ENCODE measurements around the gene CD55. TPM values are rescaled to one million over a fixed set of nuclear protein-coding genes. Genes with fewer than 3 reads are reported as not detected.

CD55 gene
- total and polyA plus RNA-seq, 11 donors, result 28.6 to 149 (median 91.2) TPM

GRCh38 chr1:207335138-207335537 is 13.7 kb downstream of the CD55 start:
- H3K4me3 ChIP-seq, result no peak overlapping the region
- TF ChIP-seq POLR2A (IDR thresholded peaks at IDR 0.05) (no peak), CTCF (IDR thresholded peaks at IDR 0.05) (no peak)
- peak overlapping the region in 1 of 12 donors; percentile 71 for H3K27ac ChIP-seq
- DNase-seq, result no peak
- H3K4me1 ChIP-seq, result peaks cover 0 to 38% (median 0%) of the 10 kb centered on the region in 12 donors
- H3K36me3 ChIP-seq, result peaks cover 0 to 89% (median 69%) of the 10 kb centered on the region in 9 donors
- no peak for ATAC-seq
- WGBS, 4 donors, result 97 to 98% (median 98%) methylated on average over 3 of the region's 3 CpGs
- no peaks in the 10 kb centered on the region for H3K27me3 ChIP-seq
- peaks cover 0 to 14% (median 0%) of the 10 kb centered on the region in 12 donors for H3K9me3 ChIP-seq
- intact Hi-C loops (cut with DNase I), result no loop called here

- ATAC-seq (peak; percentile 55 to 81 (median 60)), DNase-seq (peak in 1 of 5 donors; percentile 26)
- peaks cover 0 to 89% (median 73%) of the 10 kb centered on the region in 9 donors for H3K36me3 ChIP-seq
- H3K27ac ChIP-seq, result peak overlapping the region in 1 of 12 donors; percentile 71
- peaks cover 0 to 38% (median 0%) of the 10 kb centered on the region in 12 donors for H3K4me1 ChIP-seq
- no peak overlapping the region for H3K4me3 ChIP-seq
- no peak for TF ChIP-seq CTCF (IDR thresholded peaks at IDR 0.05)
- no peak for TF ChIP-seq POLR2A (IDR thresholded peaks at IDR 0.05)
- WGBS, 4 donors, result 70 to 83% (median 74%) methylated on average over 6 of the region's 6 CpGs
- H3K27me3 ChIP-seq, result no peaks in the 10 kb centered on the region
- intact Hi-C loops (cut with DNase I), result no loop called here
- H3K9me3 ChIP-seq, result peaks cover 0 to 14% (median 0%) of the 10 kb centered on the region in 12 donors
These were observed 14.4 kb downstream of the CD55 start for GRCh38 chr1:207335695-207336363.

GRCh38 chr1:207336559-207337467 is 15.3 kb downstream of the CD55 start:
- no peak for TF ChIP-seq POLR2A (IDR thresholded peaks at IDR 0.05)
- no peak for TF ChIP-seq CTCF (IDR thresholded peaks at IDR 0.05)
- WGBS, 4 donors, result 60 to 86% (median 72%) methylated on average over 3 of the region's 3 CpGs
- Histone ChIP-seq H3K4me3 (no peak overlapping the region), H3K27ac (peak overlapping the region in 1 of 12 donors; percentile 71), H3K27me3 (no peaks in the 10 kb centered on the region), H3K9me3 (peaks cover 0 to 14% (median 0%) of the 10 kb centered on the region in 12 donors), H3K36me3 (peaks cover 0 to 89% (median 72%) of the 10 kb centered on the region in 9 donors), H3K4me1 (peaks cover 0 to 38% (median 0%) of the 10 kb centered on the region in 12 donors)
- intact Hi-C loops (cut with DNase I), result no loop called here
- peak in 1 of 4 donors; percentile 20 for ATAC-seq
- no peak for DNase-seq

GRCh38 chr1:207342332-207342731 is 20.9 kb downstream of the CD55 start:
- no peak for ATAC-seq
- DNase-seq, result no peak
- Histone ChIP-seq H3K27me3 (no peaks in the 10 kb centered on the region), H3K36me3 (peaks cover 0 to 75% (median 48%) of the 10 kb centered on the region in 9 donors), H3K27ac (no peak overlapping the region), H3K9me3 (no peaks in the 10 kb centered on the region), H3K4me3 (no peak overlapping the region), H3K4me1 (peaks cover 0 to 32% (median 10%) of the 10 kb centered on the region in 12 donors)
- intact Hi-C loops (cut with DNase I), result no loop called here
- 93 to 97% (median 95%) methylated on average over 1 of the region's 1 CpG for WGBS, 4 donors
- TF ChIP-seq POLR2A (IDR thresholded peaks at IDR 0.05) (no peak), CTCF (IDR thresholded peaks at IDR 0.05) (no peak)
